WTC11 (cell line): Measurements from ENCODE around the gene VWA5B1. TPM values are rescaled to one million over a fixed set of nuclear protein-coding genes. Genes with fewer than 3 reads are reported as not detected.

Experiments
- ATAC-seq: fragments of 200-7000 bp; cut with Tn5 transposase; 2 replicates; pipeline ENCODE4 v1.10.0; 2021; ENCODE audit warnings: mild to moderate bottlenecking, moderate library complexity
- CTCF ChIA-PET: fragments of 300-600 bp; sonication (Branson Sonifier 250); formaldehyde crosslinking; loops from one replicate; lab custom pipeline; 2021; ENCODE audit warnings: antibody characterized with exemption; lab: Charles Lee
- POLR2A ChIA-PET: fragments of 350-600 bp; sonication (Branson Sonifier 250); formaldehyde crosslinking; loops from one replicate; lab custom pipeline; 2021; ENCODE audit warnings: antibody characterized with exemption; lab: Charles Lee
- DNase-seq: peaks from one replicate; pipeline ENCODE4 v3.0.0; 2021; ENCODE audit warnings: low spot score
- H3K27ac Mint-ChIP-seq: 2 replicates; pipeline ENCODE4 v1.8.0; 2021; ENCODE audit warnings: mixed read lengths
- H3K27me3 Mint-ChIP-seq: 2 replicates; pipeline ENCODE4 v1.8.0; 2021; ENCODE audit warnings: low read depth, mild to moderate bottlenecking, moderate library complexity, mixed read lengths
- H3K36me3 Mint-ChIP-seq: 2 replicates; pipeline ENCODE4 v1.8.0; 2021; ENCODE audit warnings: mixed read lengths
- H3K4me1 Mint-ChIP-seq: 2 replicates; pipeline ENCODE4 v1.8.0; 2022; ENCODE audit warnings: mixed read lengths
- H3K4me3 Mint-ChIP-seq: 2 replicates; pipeline ENCODE4 v1.8.0; 2021; ENCODE audit warnings: mild to moderate bottlenecking, moderate library complexity, mixed read lengths
- H3K9me3 Mint-ChIP-seq: 2 replicates; pipeline ENCODE4 v1.8.0; 2021; ENCODE audit warnings: mixed read lengths
- ARID4B ChIP-seq: sonication (generic); formaldehyde crosslinking; IDR thresholded peaks from 2 replicates; pipeline ENCODE4 v1.8.0; 2023; ENCODE audit warnings: missing genetic modification reagents, mild to moderate bottlenecking, borderline replicate concordance
- CDX4 ChIP-seq: fragments of 250-450 bp; sonication (Bioruptor Pico); IDR thresholded peaks from 2 replicates; pipeline ENCODE4 v1.9.0; 2021; ENCODE audit warnings: moderate library complexity, mild to moderate bottlenecking, inconsistent platforms, borderline replicate concordance
- E2F1 ChIP-seq: sonication (generic); formaldehyde crosslinking; IDR thresholded peaks from 2 replicates; pipeline ENCODE4 v1.8.0; 2022; ENCODE audit warnings: mild to moderate bottlenecking, missing genetic modification reagents
- E2F5 ChIP-seq: sonication (generic); formaldehyde crosslinking; IDR thresholded peaks from 2 replicates; pipeline ENCODE4 v1.8.1; 2022; ENCODE audit warnings: mild to moderate bottlenecking, moderate library complexity, missing genetic modification reagents
- IRF1 ChIP-seq: sonication (generic); formaldehyde crosslinking; IDR thresholded peaks from 2 replicates; pipeline ENCODE4 v1.8.0; 2023; ENCODE audit warnings: missing genetic modification reagents
- JAZF1 ChIP-seq: fragments of 250-450 bp; sonication (Bioruptor Pico); IDR thresholded peaks from 2 replicates; pipeline ENCODE4 v1.9.0; 2021; ENCODE audit warnings: moderate library complexity, mild to moderate bottlenecking, inconsistent platforms
- JUN ChIP-seq: sonication (generic); formaldehyde crosslinking; IDR thresholded peaks from 2 replicates; pipeline ENCODE4 v1.8.0; 2023; ENCODE audit warnings: mild to moderate bottlenecking, missing genetic modification reagents
- MYBL2 ChIP-seq: sonication (generic); formaldehyde crosslinking; IDR thresholded peaks from 2 replicates; pipeline ENCODE4 v1.8.1; 2023; ENCODE audit warnings: mild to moderate bottlenecking, moderate library complexity, missing genetic modification reagents
- NR1H2 ChIP-seq: sonication (generic); formaldehyde crosslinking; IDR thresholded peaks from 2 replicates; pipeline ENCODE4 v1.9.0; 2021; ENCODE audit warnings: mild to moderate bottlenecking, moderate library complexity, missing genetic modification reagents
- NR3C1 ChIP-seq: sonication (generic); formaldehyde crosslinking; conservative IDR thresholded peaks from 2 replicates; pipeline ENCODE4 v1.8.1; 2023; ENCODE audit warnings: low read depth, mild to moderate bottlenecking, missing genetic modification reagents
- PRDM15 ChIP-seq: sonication (generic); formaldehyde crosslinking; IDR thresholded peaks from 2 replicates; pipeline ENCODE4 v1.8.0; 2022; ENCODE audit warnings: missing genetic modification reagents
- PREB ChIP-seq: sonication (generic); formaldehyde crosslinking; IDR thresholded peaks from 2 replicates; pipeline ENCODE4 v1.8.1; 2022; ENCODE audit warnings: mild to moderate bottlenecking, missing genetic modification reagents, moderate library complexity, borderline replicate concordance
- PRRX2 ChIP-seq: fragments of 250-450 bp; sonication (Bioruptor Pico); IDR thresholded peaks from 2 replicates; pipeline ENCODE4 v1.8.0; 2021; ENCODE audit warnings: mild to moderate bottlenecking
- RORB ChIP-seq: fragments of 250-450 bp; sonication (Bioruptor Pico); IDR thresholded peaks from 2 replicates; pipeline ENCODE4 v1.9.0; 2021; ENCODE audit warnings: mild to moderate bottlenecking
- SMAD4 ChIP-seq: sonication (generic); formaldehyde crosslinking; IDR thresholded peaks from 2 replicates; pipeline ENCODE4 v1.8.0; 2022; ENCODE audit warnings: mild to moderate bottlenecking, missing genetic modification reagents
- USF1 ChIP-seq: sonication (generic); formaldehyde crosslinking; IDR thresholded peaks from 2 replicates; pipeline ENCODE4 v1.8.0; 2022; ENCODE audit warnings: mild to moderate bottlenecking, missing genetic modification reagents
- ZBTB43 ChIP-seq: sonication (generic); formaldehyde crosslinking; IDR thresholded peaks from 2 replicates; pipeline ENCODE4 v1.8.1; 2023; ENCODE audit warnings: mild to moderate bottlenecking, missing genetic modification reagents
- ZNF232 ChIP-seq: sonication (generic); formaldehyde crosslinking; IDR thresholded peaks from 2 replicates; pipeline ENCODE4 v1.8.0; 2022; ENCODE audit warnings: mild to moderate bottlenecking, missing genetic modification reagents
- total RNA-seq: library from RNA; stranded (reverse); gene quantifications from 3 replicates; pipeline ENCODE4 v1.2.3, GENCODE V29; 2021

VWA5B1 gene
- total RNA-seq, 1 experiment from 2014 or later: 1.5 TPM

- Mint-ChIP-seq H3K27me3 (no peaks in the 10 kb centered on the region; the same call in 1 of the 2 replicates), H3K27ac (no peak overlapping the region), H3K9me3 (no peaks in the 10 kb centered on the region), H3K4me1 (peaks cover 15% of the 10 kb centered on the region), H3K36me3 (no peaks in the 10 kb centered on the region), H3K4me3 (no peak overlapping the region)
- DNase-seq: no peak
- ATAC-seq: no peak
- no peak for TF ChIP-seq PRRX2 (CRISPR knock-in tag)
- TF ChIP-seq MYBL2 (CRISPR knock-in tag): no peak
- TF ChIP-seq SMAD4 (CRISPR knock-in tag): no peak
- no peak for TF ChIP-seq IRF1
- no peak for TF ChIP-seq PREB (CRISPR knock-in tag)
- no peak for TF ChIP-seq JUN (CRISPR knock-in tag)
- TF ChIP-seq NR3C1: no peak
- TF ChIP-seq E2F1 (CRISPR knock-in tag): no peak
- no peak for TF ChIP-seq E2F5 (CRISPR knock-in tag)
- TF ChIP-seq ARID4B (CRISPR knock-in tag): no peak
- no peak for TF ChIP-seq ZBTB43 (CRISPR knock-in tag)
- ChIA-PET CTCF (interaction anchor here (0.6 to 0.9 kb wide), 2 partner anchors 36 to 88 kb away, joined by 3 to 4 read pairs; no protein-coding TSS in a partner anchor), POLR2A (no interaction called here)
These were observed 34.8 kb downstream of the VWA5B1 start for GRCh38 chr1:20325407-20325843.

GRCh38 chr1:20325844-20326420 is 35.3 kb downstream of the VWA5B1 start:
- no peak for DNase-seq
- no peaks in the 10 kb centered on the region for H3K9me3 Mint-ChIP-seq
- ChIA-PET POLR2A (no interaction called here), CTCF (interaction anchor here (0.6 to 0.9 kb wide), 3 partner anchors 36 to 113 kb away, joined by 3 to 4 read pairs (median 3); no protein-coding TSS in a partner anchor)
- peaks cover 15% of the 10 kb centered on the region for H3K4me1 Mint-ChIP-seq
- no peaks in the 10 kb centered on the region for H3K36me3 Mint-ChIP-seq
- no peak overlapping the region for H3K4me3 Mint-ChIP-seq
- no peak for ATAC-seq
- H3K27ac Mint-ChIP-seq: no peak overlapping the region
- no peaks in the 10 kb centered on the region; the same call in 1 of the 2 replicates for H3K27me3 Mint-ChIP-seq
- TF ChIP-seq NR1H2 (CRISPR knock-in tag): no peak
- TF ChIP-seq PRDM15 (CRISPR knock-in tag): no peak
- TF ChIP-seq RORB (CRISPR knock-in tag): no peak
- TF ChIP-seq E2F1 (CRISPR knock-in tag): no peak
- no peak for TF ChIP-seq CDX4
- no peak for TF ChIP-seq USF1
- TF ChIP-seq ZNF232 (CRISPR knock-in tag): no peak
- no peak for TF ChIP-seq JAZF1 (CRISPR knock-in tag)
